DOHH2 (cell line): ENCODE results near the gene KRR1.

Experiments used
- H3F3A ChIP-seq: fragments of 200-600 bp; sonication (generic), shearing (Covaris generic); 2 replicates; pipeline ENCODE4 v1.6.0; 2016; ENCODE audit warnings: antibody characterized with exemption, mild to moderate bottlenecking; ENCODE audit not compliant: control insufficient read depth, insufficient read depth
- H3K27ac ChIP-seq: fragments of 200-600 bp; sonication (generic); 2 replicates; pipeline ENCODE4 v1.5.1; 2014; ENCODE audit warnings: low read depth, mild to moderate bottlenecking, low read length, moderate library complexity
- H3K27me3 ChIP-seq: fragments of 200-600 bp; sonication (generic); 2 replicates; pipeline ENCODE4 v1.6.1; 2014; ENCODE audit warnings: mild to moderate bottlenecking, low read length, mixed read lengths; ENCODE audit not compliant: control insufficient read depth
- H3K36me3 ChIP-seq: fragments of 200-600 bp; sonication (generic); 2 replicates; pipeline ENCODE4 v1.6.1; 2014; ENCODE audit warnings: mild to moderate bottlenecking, low read length, moderate library complexity, mixed read lengths; ENCODE audit not compliant: control insufficient read depth
- H3K4me1 ChIP-seq: fragments of 200-600 bp; sonication (generic); 2 replicates; pipeline ENCODE4 v1.6.1; 2014; ENCODE audit warnings: mild to moderate bottlenecking, low read length, mixed read lengths; ENCODE audit not compliant: control insufficient read depth
- H3K4me2 ChIP-seq: fragments of 200-600 bp; sonication (generic); 2 replicates; pipeline ENCODE4 v1.6.0; 2014; ENCODE audit warnings: mild to moderate bottlenecking, low read length, moderate library complexity
- H3K4me3 ChIP-seq: fragments of 200-600 bp; sonication (generic); 2 replicates; pipeline ENCODE4 v1.5.1; 2014; ENCODE audit warnings: mild to moderate bottlenecking, low read length, mixed read lengths
- H3K79me2 ChIP-seq: fragments of 200-600 bp; sonication (generic); 2 replicates; pipeline ENCODE4 v1.6.1; 2014; ENCODE audit warnings: mild to moderate bottlenecking, low read length, mixed read lengths; ENCODE audit not compliant: control insufficient read depth
- H3K9me2 ChIP-seq: fragments of 200-600 bp; sonication (generic); replicated peaks from 2 replicates; pipeline ENCODE4 v1.6.1; 2014; ENCODE audit warnings: mild to moderate bottlenecking, low read length, mixed read lengths; ENCODE audit not compliant: control insufficient read depth
- H3K9me3 ChIP-seq: fragments of 200-600 bp; sonication (generic); 2 replicates; pipeline ENCODE4 v1.6.1; 2014; ENCODE audit warnings: antibody characterized with exemption, low read length, mixed read lengths; ENCODE audit not compliant: control insufficient read depth, insufficient read depth
- H4K20me1 ChIP-seq: fragments of 200-600 bp; sonication (generic); 2 replicates; pipeline ENCODE4 v1.6.0; 2014; ENCODE audit warnings: low read depth, mild to moderate bottlenecking, antibody characterized with exemption, low read length, moderate library complexity; ENCODE audit not compliant: control insufficient read depth, insufficient read depth
- EZH2phosphoT487 ChIP-seq: fragments of 200-600 bp; sonication (generic); IDR thresholded peaks from 2 replicates; pipeline ENCODE4 v1.6.1; 2017; ENCODE audit warnings: borderline replicate concordance, mild to moderate bottlenecking, antibody characterized with exemption, low read length, moderate library complexity, mixed read lengths
- TF ChIP-seq, protein P1 (sequence below): fragments of 200-600 bp; sonication (generic); IDR thresholded peaks from one replicate; pipeline ENCODE4 v1.5.1; 2014; ENCODE audit warnings: antibody characterized with exemption, mild to moderate bottlenecking, low read depth, low read length; ENCODE audit not compliant: poor library complexity, severe bottlenecking

The KRR1 gene

GRCh38 chr12:75529826-75530225, 18.4 kb upstream of the KRR1 start:
- Histone ChIP-seq H4K20me1 (no peaks in the 10 kb centered on the region), H3K4me3 (no peak overlapping the region), H3K79me2 (no peaks in the 10 kb centered on the region), H3K27ac (no peak overlapping the region), H3K4me2 (no peak overlapping the region), H3K4me1 (peaks cover 5% of the 10 kb centered on the region; the same call in 1 of the 2 replicates), H3K27me3 (peaks cover 11% of the 10 kb centered on the region), H3K9me2 (no peaks in the 10 kb centered on the region), H3F3A (no peaks in the 10 kb centered on the region), H3K36me3 (no peaks in the 10 kb centered on the region), H3K9me3 (no peaks in the 10 kb centered on the region)
- TF ChIP-seq, protein P1, sequence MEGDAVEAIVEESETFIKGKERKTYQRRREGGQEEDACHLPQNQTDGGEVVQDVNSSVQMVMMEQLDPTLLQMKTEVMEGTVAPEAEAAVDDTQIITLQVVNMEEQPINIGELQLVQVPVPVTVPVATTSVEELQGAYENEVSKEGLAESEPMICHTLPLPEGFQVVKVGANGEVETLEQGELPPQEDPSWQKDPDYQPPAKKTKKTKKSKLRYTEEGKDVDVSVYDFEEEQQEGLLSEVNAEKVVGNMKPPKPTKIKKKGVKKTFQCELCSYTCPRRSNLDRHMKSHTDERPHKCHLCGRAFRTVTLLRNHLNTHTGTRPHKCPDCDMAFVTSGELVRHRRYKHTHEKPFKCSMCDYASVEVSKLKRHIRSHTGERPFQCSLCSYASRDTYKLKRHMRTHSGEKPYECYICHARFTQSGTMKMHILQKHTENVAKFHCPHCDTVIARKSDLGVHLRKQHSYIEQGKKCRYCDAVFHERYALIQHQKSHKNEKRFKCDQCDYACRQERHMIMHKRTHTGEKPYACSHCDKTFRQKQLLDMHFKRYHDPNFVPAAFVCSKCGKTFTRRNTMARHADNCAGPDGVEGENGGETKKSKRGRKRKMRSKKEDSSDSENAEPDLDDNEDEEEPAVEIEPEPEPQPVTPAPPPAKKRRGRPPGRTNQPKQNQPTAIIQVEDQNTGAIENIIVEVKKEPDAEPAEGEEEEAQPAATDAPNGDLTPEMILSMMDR, result no peak
- TF ChIP-seq EZH2phosphoT487, result no peak

DNA sequence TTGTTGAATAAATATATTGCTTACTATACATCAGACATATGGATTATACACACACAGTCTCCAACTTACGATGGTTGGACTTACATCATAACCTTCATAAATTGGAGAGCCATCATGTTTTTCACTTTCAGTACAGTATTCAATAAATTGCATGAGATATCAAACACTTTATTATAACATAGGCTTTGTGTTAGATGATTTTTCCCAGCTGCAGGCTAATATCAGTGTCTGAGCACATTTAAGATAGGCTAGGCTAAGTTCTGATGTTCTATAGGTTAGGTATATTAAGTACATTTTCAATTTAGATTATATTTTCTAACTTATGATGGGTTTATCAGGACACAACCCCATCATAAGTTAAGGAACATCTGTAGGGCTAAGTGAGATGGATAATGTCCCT, 17.9 kb upstream of the KRR1 start:
- H3K9me2 ChIP-seq, result no peaks in the 10 kb centered on the region
- no peak overlapping the region for H3K27ac ChIP-seq
- H3K4me1 ChIP-seq, result peaks cover 5% of the 10 kb centered on the region; the same call in 1 of the 2 replicates
- H3K79me2 ChIP-seq, result no peaks in the 10 kb centered on the region
- peaks cover 11% of the 10 kb centered on the region for H3K27me3 ChIP-seq
- no peaks in the 10 kb centered on the region for H3K9me3 ChIP-seq
- TF ChIP-seq, protein P1, result no peak
- no peak for TF ChIP-seq EZH2phosphoT487
- no peak overlapping the region for H3K4me2 ChIP-seq
- no peaks in the 10 kb centered on the region for H3K36me3 ChIP-seq
- H3K4me3 ChIP-seq, result no peak overlapping the region
- H4K20me1 ChIP-seq, result no peaks in the 10 kb centered on the region
- no peaks in the 10 kb centered on the region for H3F3A ChIP-seq

DNA sequence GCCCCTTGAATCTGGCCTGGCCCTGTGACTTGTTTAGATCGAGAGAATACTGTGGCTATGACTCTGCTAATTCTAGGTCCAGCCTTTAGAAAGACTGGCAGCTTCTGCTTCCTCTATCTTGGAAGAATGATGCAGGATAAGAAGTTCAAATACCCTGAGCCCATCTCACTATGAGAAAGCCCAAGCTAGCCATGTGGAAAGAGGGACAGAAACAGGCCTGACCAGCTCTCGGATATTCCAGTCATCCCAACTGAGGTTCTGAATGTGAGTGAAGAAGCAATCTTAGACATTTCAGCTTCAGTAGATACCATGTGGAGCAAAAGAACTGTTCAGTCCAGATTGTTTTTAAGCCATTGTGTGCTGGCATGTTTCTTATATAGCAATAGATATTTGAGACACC, 17.3 kb upstream of the KRR1 start:
- no peak overlapping the region for H3K4me3 ChIP-seq
- H3K4me2 ChIP-seq, result no peak overlapping the region
- TF ChIP-seq, protein P1, result no peak
- TF ChIP-seq EZH2phosphoT487, result no peak
- H3K36me3 ChIP-seq, result no peaks in the 10 kb centered on the region
- no peak overlapping the region for H3K27ac ChIP-seq
- H3K79me2 ChIP-seq, result no peaks in the 10 kb centered on the region
- no peaks in the 10 kb centered on the region for H3F3A ChIP-seq
- H3K4me1 ChIP-seq, result peaks cover 5% of the 10 kb centered on the region; the same call in 1 of the 2 replicates
- no peaks in the 10 kb centered on the region for H3K9me2 ChIP-seq
- H3K9me3 ChIP-seq, result no peaks in the 10 kb centered on the region
- H4K20me1 ChIP-seq, result no peaks in the 10 kb centered on the region
- H3K27me3 ChIP-seq, result peaks cover 11% of the 10 kb centered on the region
